ENCODE data around the gene MEGF6. TPM values are rescaled to one million over a fixed set of nuclear protein-coding genes. Genes with fewer than 3 reads are reported as not detected.
A peak's percentile ranks its signal among the peaks of the same experiment; 100 is the strongest.

MEGF6 gene
- total and polyA plus RNA-seq, 2 of the 8 experiments (the other 6 are each of a cell fraction or from before 2014, with no cell fraction given), result 4.1 to 14.8 TPM

GRCh38 chr1:3530086-3530925 lies 81.0 kb downstream of the MEGF6 start:
- Histone ChIP-seq H3K9ac (replicated peaks in 1 of 4; ENCODE audit: extremely low read depth in 1 of 4, low read depth in 3 of 4, low read length in 3 of 4) (peak overlapping the region in 1 of 4 experiments; percentile 24; a peak in 3 of 7 replicates), H3K18ac (ENCODE audit: extremely low read depth, low read length) (no peak overlapping the region; the same call in 1 of the 2 replicates), H3K36me3 (ENCODE audit: control insufficient read depth in 2 of 4, insufficient read depth in 4 of 4, low read length in 3 of 4) (no peaks in the 10 kb centered on the region), H2BK5ac (ENCODE audit: low read depth, low read length) (no peak overlapping the region), H3K56ac (replicated peaks; ENCODE audit: insufficient read length, low read depth, low read length) (no peak overlapping the region), H2BK20ac (ENCODE audit: low read length) (no peak overlapping the region), H2AFZ (ENCODE audit: low read length) (no peak overlapping the region), H2AK5ac (ENCODE audit: low read depth, low read length) (no peak overlapping the region), H3K14ac (ENCODE audit: insufficient read length) (no peak overlapping the region), H3K27me3 (replicated peaks in 1 of 4; ENCODE audit: control insufficient read depth in 3 of 4, extremely low read depth in 1 of 4, insufficient read depth in 3 of 4, low read length in 3 of 4) (peaks cover 0 to 33% (median 29%) of the 10 kb centered on the region in 4 experiments; a peak in 6 of 7 replicates), H3K4ac (replicated peaks; ENCODE audit: insufficient read length, low read depth, low read length) (no peak overlapping the region), H3K23ac (ENCODE audit: insufficient read length) (no peak overlapping the region), H2BK15ac (ENCODE audit: low read length) (no peak overlapping the region), H4K91ac (replicated peaks; ENCODE audit: insufficient read length, low read length) (no peak overlapping the region), H3K27ac (ENCODE audit: low read depth, low read length) (no peak overlapping the region), H3K4me3 (ENCODE audit: extremely low read depth in 1 of 4, insufficient read depth in 2 of 4, low read depth in 3 of 4, low read length in 4 of 4) (peak overlapping the region; percentile 43 to 67 (median 50)), H2BK12ac (ENCODE audit: low read depth, low read length) (no peak overlapping the region), H3K4me2 (ENCODE audit: insufficient read depth in 1 of 2, low read depth in 2 of 2, low read length in 2 of 2) (peak overlapping the region; percentile 86 to 97), H4K5ac (ENCODE audit: insufficient read length, low read depth, low read length) (no peak overlapping the region), H2BK120ac (replicated peaks; ENCODE audit: low read depth, low read length) (no peak overlapping the region), H3K79me1 (ENCODE audit: low read depth, low read length) (no peaks in the 10 kb centered on the region), H4K20me1 (replicated peaks in 1 of 2; ENCODE audit: control insufficient read depth in 1 of 2, insufficient read depth in 2 of 2, low read length in 2 of 2) (peaks cover 8 to 43% of the 10 kb centered on the region in 2 experiments), H3K4me1 (replicated peaks in 1 of 4; ENCODE audit: control insufficient read depth in 3 of 4, insufficient read depth in 4 of 4, low read length in 3 of 4) (peaks cover 0 to 13% (median 8%) of the 10 kb centered on the region in 4 experiments; a peak in 6 of 7 replicates), H3K23me2 (ENCODE audit: low read depth, low read length) (peaks cover 9% of the 10 kb centered on the region), H4K8ac (ENCODE audit: extremely low read depth, insufficient read depth, low read length) (0 out of 2 replicates have a peak overlapping the region, but pooled peaks have one; percentile 78), H3K9me3 (ENCODE audit: insufficient read depth in 2 of 2, low read depth in 1 of 2, low read length in 1 of 2) (no peaks in the 10 kb centered on the region), H3K79me2 (ENCODE audit: control insufficient read depth in 1 of 2, insufficient read depth in 2 of 2, low read length in 2 of 2) (no peaks in the 10 kb centered on the region)
- TF ChIP-seq KDM1A (IDR thresholded peaks at IDR 0.05; ENCODE audit: borderline replicate concordance, low read length) (no peak), BRCA1 (IDR thresholded peaks at IDR 0.05; ENCODE audit: low read depth, low read length) (no peak)
- TF ChIP-seq, protein P1, sequence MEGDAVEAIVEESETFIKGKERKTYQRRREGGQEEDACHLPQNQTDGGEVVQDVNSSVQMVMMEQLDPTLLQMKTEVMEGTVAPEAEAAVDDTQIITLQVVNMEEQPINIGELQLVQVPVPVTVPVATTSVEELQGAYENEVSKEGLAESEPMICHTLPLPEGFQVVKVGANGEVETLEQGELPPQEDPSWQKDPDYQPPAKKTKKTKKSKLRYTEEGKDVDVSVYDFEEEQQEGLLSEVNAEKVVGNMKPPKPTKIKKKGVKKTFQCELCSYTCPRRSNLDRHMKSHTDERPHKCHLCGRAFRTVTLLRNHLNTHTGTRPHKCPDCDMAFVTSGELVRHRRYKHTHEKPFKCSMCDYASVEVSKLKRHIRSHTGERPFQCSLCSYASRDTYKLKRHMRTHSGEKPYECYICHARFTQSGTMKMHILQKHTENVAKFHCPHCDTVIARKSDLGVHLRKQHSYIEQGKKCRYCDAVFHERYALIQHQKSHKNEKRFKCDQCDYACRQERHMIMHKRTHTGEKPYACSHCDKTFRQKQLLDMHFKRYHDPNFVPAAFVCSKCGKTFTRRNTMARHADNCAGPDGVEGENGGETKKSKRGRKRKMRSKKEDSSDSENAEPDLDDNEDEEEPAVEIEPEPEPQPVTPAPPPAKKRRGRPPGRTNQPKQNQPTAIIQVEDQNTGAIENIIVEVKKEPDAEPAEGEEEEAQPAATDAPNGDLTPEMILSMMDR (IDR thresholded peaks at IDR 0.05; ENCODE audit: control extremely low read depth in 1 of 3, insufficient read depth in 1 of 3, low read depth in 1 of 3, low read length in 3 of 3), result peak in 1 of 3 experiments; percentile 8; a peak in 1 of 4 replicates
- 75% methylated on average over 18 of the region's 32 CpGs; no CpG with 5 or more reads in 1 of the 2 experiments for WGBS, 2 experiments (ENCODE audit: extremely low coverage in 1 of 2, insufficient coverage in 1 of 2, insufficient read length in 1 of 2, insufficient replicate concordance in 2 of 2, low coverage in 1 of 2, low lambda C conversion rate in 2 of 2, missing lambda C conversion rate in 1 of 2)
- CTCF ChIA-PET (ENCODE audit: partially characterized antibody), result interaction anchor here (0.8 to 7.1 kb wide), 12 partner anchors 10 to 89 kb away, joined by 3 to 43 read pairs (median 5); no protein-coding TSS in a partner anchor
- peak in 1 of 2 experiments; percentile 62 for DNase-seq (ENCODE audit: low read depth in 1 of 2, low spot score in 2 of 2)
- no peak for FAIRE-seq
- POLR2A ChIA-PET (ENCODE audit: partially characterized antibody), result interaction anchor here (0.6 to 0.9 kb wide), 3 partner anchors 9 to 263 kb away, joined by 3 read pairs; no protein-coding TSS in a partner anchor

Measured in H1 (cell line).